B cell (primary cell): ENCODE data around the gene OR9A2. TPM values are rescaled to one million over a fixed set of nuclear protein-coding genes. Genes with fewer than 3 reads are reported as not detected.

Experiments used
- ATAC-seq: fragments of 200-7000 bp; cut with Tn5 transposase; one replicate; pipeline ENCODE4 v1.10.0; 2021; ENCODE audit warnings: low read depth, mild to moderate bottlenecking, moderate number of reproducible peaks, moderate library complexity
- CTCF ChIA-PET: fragments of 350-600 bp; sonication (Branson Sonifier 250); formaldehyde crosslinking; loops from one replicate; lab custom pipeline; 2021; ENCODE audit warnings: antibody characterized with exemption, inconsistent platforms; lab: Charles Lee
- POLR2A ChIA-PET: fragments of 350-600 bp; sonication (Branson Sonifier 250); formaldehyde crosslinking; loops from one replicate; lab custom pipeline; 2021; ENCODE audit warnings: antibody characterized with exemption; lab: Charles Lee
- DNase-seq: peaks from one replicate; pipeline ENCODE4 v3.0.0; 2013
- H2AFZ ChIP-seq: 2 replicates; pipeline ENCODE4 v1.6.1; 2012; ENCODE audit warnings: mild to moderate bottlenecking, low read depth, low read length; ENCODE audit not compliant: insufficient read depth, poor library complexity, severe bottlenecking
- H3K27ac ChIP-seq, 2 donors: 1 replicate in 1 of 2; 2 replicates in 1 of 2; pipeline ENCODE4 v1.5.1; 2012 to 2013; ENCODE audit warnings: low read length in 2 of 2, mild to moderate bottlenecking in 2 of 2, moderate library complexity in 1 of 2
- H3K27me3 ChIP-seq, 4 experiments: fragments of 200-600 bp in 1 of 4; sonication (generic) in 1 of 4; replicated peaks in 1 of 4; 1 replicate in 2 of 4; 2 replicates in 2 of 4; pipeline versions ENCODE4 v1.6.1 to v1.7.0; 2013 to 2016; ENCODE audit warnings: low read length in 3 of 4, mild to moderate bottlenecking in 2 of 4, mixed read lengths in 1 of 4, moderate library complexity in 1 of 4; ENCODE audit not compliant: insufficient read depth in 4 of 4, control insufficient read depth in 3 of 4; ENCODE audit errors: control extremely low read depth in 1 of 4
- H3K36me3 ChIP-seq, 2 experiments: replicated peaks in 1 of 2; 1 replicate in 1 of 2; 2 replicates in 1 of 2; pipeline versions ENCODE4 v1.6.1 to v1.7.1; 2013; ENCODE audit warnings: low read length in 1 of 2; ENCODE audit not compliant: insufficient read depth in 2 of 2, control insufficient read depth in 1 of 2; ENCODE audit errors: control extremely low read depth in 1 of 2, extremely low read depth in 1 of 2
- H3K4me1 ChIP-seq, 2 donors: fragments of 200-600 bp in 1 of 2; sonication (generic) in 1 of 2; 1 replicate in 1 of 2; 2 replicates in 1 of 2; pipeline versions ENCODE4 v1.5.1 to v1.6.1; 2013 to 2017; ENCODE audit warnings: low read length in 2 of 2; ENCODE audit not compliant: control insufficient read depth in 2 of 2, insufficient read depth in 2 of 2
- H3K4me2 ChIP-seq: replicated peaks from 2 replicates; pipeline ENCODE3; 2012; ENCODE audit warnings: mild to moderate bottlenecking, low read depth, low read length; ENCODE audit not compliant: poor library complexity, severe bottlenecking
- H3K4me3 ChIP-seq, 5 experiments: fragments of 200-600 bp in 1 of 5; sonication (generic) in 1 of 5; 1 replicate in 3 of 5; 2 replicates in 2 of 5; pipeline versions ENCODE4 v1.5.1 to v1.7.0; 2011 to 2016; ENCODE audit warnings: low read length in 4 of 5, mild to moderate bottlenecking in 4 of 5, low read depth in 2 of 5, control low read depth in 1 of 5, moderate library complexity in 1 of 5; ENCODE audit not compliant: insufficient read depth in 1 of 5; ENCODE audit errors: control extremely low read depth in 1 of 5, extremely low read depth in 1 of 5
- H3K79me2 ChIP-seq: fragments of 200-600 bp; sonication (generic); one replicate; pipeline ENCODE4 v1.6.0; 2016; ENCODE audit warnings: low read length; ENCODE audit not compliant: control insufficient read depth, insufficient read depth
- H3K9ac ChIP-seq: fragments of 200-600 bp; sonication (generic); 2 replicates; pipeline ENCODE4 v1.6.1; 2017; ENCODE audit warnings: mild to moderate bottlenecking, low read length, moderate library complexity
- H3K9me3 ChIP-seq, 3 donors: one replicate each; pipeline versions ENCODE4 v1.6.1 to v1.7.1; 2013; ENCODE audit warnings: low read length in 2 of 3; ENCODE audit not compliant: control insufficient read depth in 2 of 3, insufficient read depth in 1 of 3; ENCODE audit errors: control extremely low read depth in 1 of 3
- H4K20me1 ChIP-seq: 2 replicates; pipeline ENCODE4 v1.6.0; 2012; ENCODE audit warnings: mild to moderate bottlenecking, low read length; ENCODE audit not compliant: insufficient read depth, control insufficient read depth, poor library complexity, severe bottlenecking
- H3K27ac Mint-ChIP-seq: one replicate; pipeline ENCODE4 v1.8.0; 2021; ENCODE audit warnings: mixed read lengths
- H3K27me3 Mint-ChIP-seq: one replicate; pipeline ENCODE4 v1.8.0; 2021; ENCODE audit warnings: mixed read lengths
- H3K4me1 Mint-ChIP-seq: one replicate; pipeline ENCODE4 v1.8.0; 2021; ENCODE audit warnings: mixed read lengths
- H3K4me3 Mint-ChIP-seq: one replicate; pipeline ENCODE4 v1.8.0; 2021; ENCODE audit warnings: mixed read lengths
- H3K9me3 Mint-ChIP-seq: one replicate; pipeline ENCODE4 v1.8.0; 2022; ENCODE audit warnings: mixed read lengths; ENCODE audit not compliant: insufficient read depth
- EZH2 ChIP-seq: IDR thresholded peaks from 2 replicates; pipeline ENCODE4 v1.6.1; 2012; ENCODE audit warnings: borderline replicate concordance, low read depth, mild to moderate bottlenecking, moderate library complexity, low read length; ENCODE audit not compliant: insufficient read depth, poor library complexity, severe bottlenecking
- WGBS: methylation state at CpG from one replicate; pipeline ENCODE4 v1.1.5; 2013; ENCODE audit warnings: missing lambda C conversion rate; ENCODE audit not compliant: insufficient coverage; 5-methylcytosine and 5-hydroxymethylcytosine counted together
- intact Hi-C: fragments of 100-400 bp; cut with micrococcal nuclease; formaldehyde crosslinking; loops from one replicate; pipeline ENCODE4 v1.10.0; 2022
- polyA plus RNA-seq: library from polyadenylated mRNA; depleted of rRNA; stranded (reverse); fragments of >200 nt; gene quantifications from 2 replicates; pipeline ENCODE4 v1.2.3, GENCODE V29; 2012
- total RNA-seq, 2 donors: library from RNA; stranded (reverse); fragments of 120-200 nt in 1 of 2; gene quantifications; 1 replicate in 1 of 2; 2 replicates in 1 of 2; pipeline versions ENCODE4 v1.2.3 to v1.2.4, GENCODE V29; 2013 to 2022
- TF ChIP-seq, protein P1 (sequence below): fragments of 200-600 bp; IDR thresholded peaks from one replicate; pipeline ENCODE4 v1.8.0; 2022; ENCODE audit warnings: antibody characterized with exemption, mild to moderate bottlenecking

Gene OR9A2
- total and polyA plus RNA-seq, 2 donors (not counting 1 experiment from before 2014, with no cell fraction given) = not detected

DNA sequence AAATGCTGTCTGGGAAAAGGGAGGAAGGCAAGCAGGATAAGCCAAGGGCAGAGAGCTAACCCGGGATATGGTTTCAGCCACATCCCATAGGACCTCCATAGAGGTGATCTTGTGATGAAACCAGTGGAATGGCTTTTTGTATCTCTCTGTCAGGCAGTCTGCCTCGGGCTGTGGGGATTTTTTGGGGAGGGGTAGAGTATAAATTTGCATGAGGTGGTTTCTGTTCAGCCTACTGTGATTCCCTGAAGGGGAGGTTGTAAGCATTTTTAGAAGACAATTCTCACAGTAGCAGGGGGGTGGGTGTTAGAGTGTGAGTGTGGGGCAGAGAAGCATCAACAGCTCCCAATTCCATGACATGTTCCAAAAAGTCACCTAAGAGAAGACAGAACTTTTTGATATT is 11.8 kb downstream of the OR9A2 start:
- intact Hi-C loops = no loop called here
- Histone ChIP-seq H3K4me1 (peaks cover 75% of the 10 kb centered on the region in 2 donors), H3K27me3 (no peaks in the 10 kb centered on the region), H3K9me3 (peaks cover 0 to 6% (median 0%) of the 10 kb centered on the region in 3 donors), H3K4me3 (peak overlapping the region; percentile 8 to 60 (median 18)), H3K27ac (peak overlapping the region; percentile 81 to 85), H3K4me2 (peak overlapping the region; percentile 78), H3K79me2 (no peaks in the 10 kb centered on the region), H3K9ac (peak overlapping the region; percentile 58), H3K36me3 (no peaks in the 10 kb centered on the region), H2AFZ (peak overlapping the region; percentile 38), H4K20me1 (no peaks in the 10 kb centered on the region)
- Mint-ChIP-seq H3K27ac (peak overlapping the region; percentile 78), H3K9me3 (no peaks in the 10 kb centered on the region), H3K27me3 (no peaks in the 10 kb centered on the region), H3K4me1 (peaks cover 81% of the 10 kb centered on the region), H3K4me3 (peak overlapping the region; percentile 84)
- TF ChIP-seq EZH2 = no peak
- TF ChIP-seq, protein P1, sequence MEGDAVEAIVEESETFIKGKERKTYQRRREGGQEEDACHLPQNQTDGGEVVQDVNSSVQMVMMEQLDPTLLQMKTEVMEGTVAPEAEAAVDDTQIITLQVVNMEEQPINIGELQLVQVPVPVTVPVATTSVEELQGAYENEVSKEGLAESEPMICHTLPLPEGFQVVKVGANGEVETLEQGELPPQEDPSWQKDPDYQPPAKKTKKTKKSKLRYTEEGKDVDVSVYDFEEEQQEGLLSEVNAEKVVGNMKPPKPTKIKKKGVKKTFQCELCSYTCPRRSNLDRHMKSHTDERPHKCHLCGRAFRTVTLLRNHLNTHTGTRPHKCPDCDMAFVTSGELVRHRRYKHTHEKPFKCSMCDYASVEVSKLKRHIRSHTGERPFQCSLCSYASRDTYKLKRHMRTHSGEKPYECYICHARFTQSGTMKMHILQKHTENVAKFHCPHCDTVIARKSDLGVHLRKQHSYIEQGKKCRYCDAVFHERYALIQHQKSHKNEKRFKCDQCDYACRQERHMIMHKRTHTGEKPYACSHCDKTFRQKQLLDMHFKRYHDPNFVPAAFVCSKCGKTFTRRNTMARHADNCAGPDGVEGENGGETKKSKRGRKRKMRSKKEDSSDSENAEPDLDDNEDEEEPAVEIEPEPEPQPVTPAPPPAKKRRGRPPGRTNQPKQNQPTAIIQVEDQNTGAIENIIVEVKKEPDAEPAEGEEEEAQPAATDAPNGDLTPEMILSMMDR = no peak
- ATAC-seq = peak; percentile 83
- WGBS = 36% methylated on average over 2 of the region's 2 CpGs
- POLR2A ChIA-PET = no interaction called here
- DNase-seq = peak; percentile 74
- CTCF ChIA-PET = interaction anchor here (1.0 to 24.7 kb wide), 6 partner anchors 9 to 389 kb away, joined by 3 to 809 read pairs (median 6); partner anchors contain the start of gene TAS2R40

DNA sequence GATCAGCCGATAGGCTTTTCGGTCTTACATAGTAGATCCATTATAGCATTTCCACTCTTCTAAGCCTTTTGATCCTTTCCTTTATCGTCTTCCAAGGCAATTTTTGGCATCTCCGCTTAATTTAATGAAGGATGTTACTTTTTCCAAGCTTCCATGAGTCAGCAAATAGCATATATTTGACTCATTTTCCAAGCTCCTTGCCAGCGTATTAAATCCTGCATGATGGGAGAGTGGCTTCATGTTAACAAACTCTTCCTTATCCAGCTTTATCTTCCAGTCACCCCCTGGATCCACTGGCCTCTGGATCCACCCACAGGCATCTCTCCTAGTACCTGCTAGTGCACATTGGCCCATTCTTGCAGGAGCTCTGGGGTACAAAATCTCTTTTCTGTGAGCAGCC is 13.0 kb downstream of the OR9A2 start:
- Histone ChIP-seq H3K9me3 (no peaks in the 10 kb centered on the region), H3K9ac (peak overlapping the region; percentile 58), H2AFZ (peak overlapping the region; percentile 0), H3K36me3 (no peaks in the 10 kb centered on the region), H3K4me3 (no peak overlapping the region), H3K4me1 (peaks cover 75 to 83% of the 10 kb centered on the region in 2 donors), H3K79me2 (no peaks in the 10 kb centered on the region), H4K20me1 (no peaks in the 10 kb centered on the region), H3K27me3 (no peaks in the 10 kb centered on the region), H3K4me2 (peak overlapping the region; percentile 78), H3K27ac (peak overlapping the region in 1 of 2 donors; percentile 81)
- Mint-ChIP-seq H3K4me3 (peak overlapping the region; percentile 84), H3K27ac (no peak overlapping the region), H3K4me1 (peaks cover 84% of the 10 kb centered on the region), H3K9me3 (no peaks in the 10 kb centered on the region), H3K27me3 (no peaks in the 10 kb centered on the region)
- ATAC-seq = no peak
- 100% methylated on average over 1 of the region's 5 CpGs for WGBS
- no peak for TF ChIP-seq EZH2
- TF ChIP-seq, protein P1 = no peak
- POLR2A ChIA-PET = no interaction called here
- CTCF ChIA-PET = interaction anchor here (0.9 to 24.7 kb wide), 7 partner anchors 8 to 249 kb away, joined by 3 to 809 read pairs (median 4); partner anchors contain the start of genes GSTK1 and TAS2R40
- DNase-seq = no peak
- intact Hi-C loops = no loop called here
